Central memory CD8-positive, alpha-beta T cell (primary cell): ENCODE data around the gene TIGD3.

Experiments
- ATAC-seq: fragments of 150-1000 bp; cut with Tn5 transposase; replicated peaks from 2 replicates; pipeline ENCODE4 v1.10.0; 2022; ENCODE audit warnings: mild to moderate bottlenecking, moderate FRiP score, moderate number of reproducible peaks; ENCODE audit not compliant: poor library complexity, severe bottlenecking; ENCODE audit errors: extremely low read depth
- DNase-seq, 2 donors: peaks; one replicate each; pipeline ENCODE4 v3.0.0; 2021; ENCODE audit warnings: low spot score in 2 of 2
- H3K27ac Mint-ChIP-seq: one replicate; pipeline ENCODE4 v1.8.0; 2022; ENCODE audit warnings: low read depth, mild to moderate bottlenecking, moderate library complexity, mixed read lengths
- H3K27me3 Mint-ChIP-seq: one replicate; pipeline ENCODE4 v1.8.0; 2022; ENCODE audit warnings: mixed read lengths
- H3K36me3 Mint-ChIP-seq: one replicate; pipeline ENCODE4 v1.8.0; 2022; ENCODE audit warnings: mild to moderate bottlenecking, moderate library complexity, mixed read lengths; ENCODE audit not compliant: insufficient read depth
- H3K4me1 Mint-ChIP-seq: one replicate; pipeline ENCODE4 v1.8.0; 2022; ENCODE audit warnings: mixed read lengths
- H3K4me3 Mint-ChIP-seq: one replicate; pipeline ENCODE4 v1.8.0; 2022; ENCODE audit warnings: mild to moderate bottlenecking, moderate library complexity, mixed read lengths
- H3K9me3 Mint-ChIP-seq: one replicate; pipeline ENCODE4 v1.8.0; 2022; ENCODE audit warnings: mixed read lengths

The TIGD3 gene

GRCh38 chr11:65362320-65362931 is 7.9 kb downstream of the TIGD3 start:
- H3K27me3 Mint-ChIP-seq = no peaks in the 10 kb centered on the region
- H3K27ac Mint-ChIP-seq = peak overlapping the region; percentile 32
- peaks cover 2% of the 10 kb centered on the region for H3K36me3 Mint-ChIP-seq
- no peak overlapping the region for H3K4me3 Mint-ChIP-seq
- DNase-seq (no peak), ATAC-seq (peak; percentile 45)
- H3K9me3 Mint-ChIP-seq = no peaks in the 10 kb centered on the region
- no peaks in the 10 kb centered on the region for H3K4me1 Mint-ChIP-seq

- Mint-ChIP-seq H3K27me3 (no peaks in the 10 kb centered on the region), H3K36me3 (peaks cover 3% of the 10 kb centered on the region), H3K4me3 (no peak overlapping the region), H3K27ac (no peak overlapping the region), H3K9me3 (no peaks in the 10 kb centered on the region), H3K4me1 (no peaks in the 10 kb centered on the region)
- ATAC-seq = no peak
- no peak for DNase-seq
Measured at GRCh38 chr11:65362966-65363365, 8.4 kb downstream of the TIGD3 start.

GRCh38 chr11:65363770-65364169 is 9.2 kb downstream of the TIGD3 start:
- Mint-ChIP-seq H3K27ac (no peak overlapping the region), H3K27me3 (no peaks in the 10 kb centered on the region), H3K4me1 (no peaks in the 10 kb centered on the region), H3K36me3 (peaks cover 3% of the 10 kb centered on the region), H3K4me3 (no peak overlapping the region), H3K9me3 (no peaks in the 10 kb centered on the region)
- DNase-seq (no peak), ATAC-seq (no peak)

- Mint-ChIP-seq H3K4me3 (no peak overlapping the region), H3K27ac (no peak overlapping the region), H3K27me3 (no peaks in the 10 kb centered on the region), H3K4me1 (no peaks in the 10 kb centered on the region), H3K9me3 (no peaks in the 10 kb centered on the region), H3K36me3 (peaks cover 4% of the 10 kb centered on the region)
- no peak for DNase-seq
- no peak for ATAC-seq
Measured at GRCh38 chr11:65366340-65366773, 11.8 kb downstream of the TIGD3 start.

- no peak for DNase-seq
- no peak overlapping the region for H3K27ac Mint-ChIP-seq
Measured at GRCh38 chr11:65370659-65371049, 16.1 kb downstream of the TIGD3 start.

GRCh38 chr11:65373839-65374580 is 19.5 kb downstream of the TIGD3 start:
- no peaks in the 10 kb centered on the region for H3K4me1 Mint-ChIP-seq
- H3K36me3 Mint-ChIP-seq = peaks cover 8% of the 10 kb centered on the region
- H3K4me3 Mint-ChIP-seq = no peak overlapping the region
- no peak for ATAC-seq
- no peaks in the 10 kb centered on the region for H3K9me3 Mint-ChIP-seq
- H3K27me3 Mint-ChIP-seq = no peaks in the 10 kb centered on the region
- no peak for DNase-seq
- peak overlapping the region; percentile 73 for H3K27ac Mint-ChIP-seq

More at GRCh38 chr11:65370659-65371049, 16.1 kb downstream of the TIGD3 start:
- H3K9me3 Mint-ChIP-seq = no peaks in the 10 kb centered on the region
- ATAC-seq = no peak
- H3K27me3 Mint-ChIP-seq = no peaks in the 10 kb centered on the region
- peaks cover 9% of the 10 kb centered on the region for H3K36me3 Mint-ChIP-seq
- H3K4me1 Mint-ChIP-seq = no peaks in the 10 kb centered on the region
- H3K4me3 Mint-ChIP-seq = no peak overlapping the region

- H3K4me1 Mint-ChIP-seq = no peaks in the 10 kb centered on the region
- peaks cover 8% of the 10 kb centered on the region for H3K36me3 Mint-ChIP-seq
- H3K27ac Mint-ChIP-seq = peak overlapping the region; percentile 33
- ATAC-seq = no peak
- no peaks in the 10 kb centered on the region for H3K9me3 Mint-ChIP-seq
- no peaks in the 10 kb centered on the region for H3K27me3 Mint-ChIP-seq
- no peak for DNase-seq
- H3K4me3 Mint-ChIP-seq = no peak overlapping the region
Measured at GRCh38 chr11:65375012-65375411, 20.5 kb downstream of the TIGD3 start.

GRCh38 chr11:65376138-65376713 is 21.7 kb downstream of the TIGD3 start:
- Mint-ChIP-seq H3K27ac (no peak overlapping the region), H3K36me3 (peaks cover 7% of the 10 kb centered on the region)

GRCh38 chr11:65377036-65377435 is 22.5 kb downstream of the TIGD3 start:
- H3K4me3 Mint-ChIP-seq = no peak overlapping the region
- H3K27ac Mint-ChIP-seq = no peak overlapping the region
- DNase-seq (no peak), ATAC-seq (no peak)
- no peaks in the 10 kb centered on the region for H3K9me3 Mint-ChIP-seq
- H3K4me1 Mint-ChIP-seq = peaks cover 2% of the 10 kb centered on the region
- peaks cover 12% of the 10 kb centered on the region for H3K36me3 Mint-ChIP-seq
- H3K27me3 Mint-ChIP-seq = no peaks in the 10 kb centered on the region

More at GRCh38 chr11:65376138-65376713, 21.7 kb downstream of the TIGD3 start:
- H3K4me3 Mint-ChIP-seq = no peak overlapping the region
- H3K4me1 Mint-ChIP-seq = no peaks in the 10 kb centered on the region
- no peaks in the 10 kb centered on the region for H3K27me3 Mint-ChIP-seq
- no peak for ATAC-seq
- no peak for DNase-seq
- H3K9me3 Mint-ChIP-seq = no peaks in the 10 kb centered on the region

- DNase-seq (no peak), ATAC-seq (no peak)
- no peak overlapping the region for H3K4me3 Mint-ChIP-seq
- peaks cover 10% of the 10 kb centered on the region for H3K4me1 Mint-ChIP-seq
- peak overlapping the region; percentile 23 for H3K27ac Mint-ChIP-seq
- peaks cover 16% of the 10 kb centered on the region for H3K36me3 Mint-ChIP-seq
- H3K9me3 Mint-ChIP-seq = no peaks in the 10 kb centered on the region
- no peaks in the 10 kb centered on the region for H3K27me3 Mint-ChIP-seq
Measured at GRCh38 chr11:65377777-65378176, 23.2 kb downstream of the TIGD3 start.

GRCh38 chr11:65378208-65378927 is 23.8 kb downstream of the TIGD3 start:
- peaks cover 16% of the 10 kb centered on the region for H3K36me3 Mint-ChIP-seq
- no peak for DNase-seq
- no peak for ATAC-seq
- H3K4me1 Mint-ChIP-seq = peaks cover 15% of the 10 kb centered on the region
- no peaks in the 10 kb centered on the region for H3K9me3 Mint-ChIP-seq
- no peaks in the 10 kb centered on the region for H3K27me3 Mint-ChIP-seq
- H3K4me3 Mint-ChIP-seq = no peak overlapping the region
- H3K27ac Mint-ChIP-seq = peak overlapping the region; percentile 23

- no peak overlapping the region for H3K27ac Mint-ChIP-seq
- H3K36me3 Mint-ChIP-seq = peaks cover 16% of the 10 kb centered on the region
- no peak for DNase-seq
- H3K27me3 Mint-ChIP-seq = no peaks in the 10 kb centered on the region
- H3K4me3 Mint-ChIP-seq = no peak overlapping the region
- no peaks in the 10 kb centered on the region for H3K9me3 Mint-ChIP-seq
- no peak for ATAC-seq
- peaks cover 23% of the 10 kb centered on the region for H3K4me1 Mint-ChIP-seq
Measured at GRCh38 chr11:65378928-65379638, 24.5 kb downstream of the TIGD3 start.
